ENCODE results near the gene CAND1.

The CAND1 gene

GRCh38 chr12:67323007-67323406, 53.8 kb downstream of the CAND1 start:
- H3K9me3 ChIP-seq (ENCODE audit: insufficient read depth, low read length) = no peaks in the 10 kb centered on the region
- peaks cover 19% of the 10 kb centered on the region; the same call in 1 of the 2 replicates for H3K36me3 ChIP-seq (ENCODE audit: low read length)
- H3K9me2 ChIP-seq (replicated peaks; ENCODE audit: insufficient read depth, low read length) = no peaks in the 10 kb centered on the region
- TF ChIP-seq, protein P1, sequence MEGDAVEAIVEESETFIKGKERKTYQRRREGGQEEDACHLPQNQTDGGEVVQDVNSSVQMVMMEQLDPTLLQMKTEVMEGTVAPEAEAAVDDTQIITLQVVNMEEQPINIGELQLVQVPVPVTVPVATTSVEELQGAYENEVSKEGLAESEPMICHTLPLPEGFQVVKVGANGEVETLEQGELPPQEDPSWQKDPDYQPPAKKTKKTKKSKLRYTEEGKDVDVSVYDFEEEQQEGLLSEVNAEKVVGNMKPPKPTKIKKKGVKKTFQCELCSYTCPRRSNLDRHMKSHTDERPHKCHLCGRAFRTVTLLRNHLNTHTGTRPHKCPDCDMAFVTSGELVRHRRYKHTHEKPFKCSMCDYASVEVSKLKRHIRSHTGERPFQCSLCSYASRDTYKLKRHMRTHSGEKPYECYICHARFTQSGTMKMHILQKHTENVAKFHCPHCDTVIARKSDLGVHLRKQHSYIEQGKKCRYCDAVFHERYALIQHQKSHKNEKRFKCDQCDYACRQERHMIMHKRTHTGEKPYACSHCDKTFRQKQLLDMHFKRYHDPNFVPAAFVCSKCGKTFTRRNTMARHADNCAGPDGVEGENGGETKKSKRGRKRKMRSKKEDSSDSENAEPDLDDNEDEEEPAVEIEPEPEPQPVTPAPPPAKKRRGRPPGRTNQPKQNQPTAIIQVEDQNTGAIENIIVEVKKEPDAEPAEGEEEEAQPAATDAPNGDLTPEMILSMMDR (IDR thresholded peaks at IDR 0.05; ENCODE audit: insufficient read depth, low read length, poor library complexity, severe bottlenecking) = no peak
- no peak for TF ChIP-seq EZH2phosphoT487 (conservative IDR thresholded peaks at IDR 0.05; ENCODE audit: low read length)
- no peak overlapping the region for H3K9ac ChIP-seq (ENCODE audit: low read length)
- H4K20me1 ChIP-seq (ENCODE audit: low read depth, low read length) = no peaks in the 10 kb centered on the region
- H3F3A ChIP-seq (ENCODE audit: insufficient read depth) = peaks cover 6% of the 10 kb centered on the region; the same call in 1 of the 2 replicates
- H3K79me2 ChIP-seq (ENCODE audit: insufficient read depth, low read length) = no peaks in the 10 kb centered on the region
- no peak overlapping the region for H3K4me3 ChIP-seq (ENCODE audit: insufficient read depth, low read length, poor library complexity, severe bottlenecking)
- H3K27ac ChIP-seq (ENCODE audit: low read depth, low read length) = no peak overlapping the region
- H3K4me2 ChIP-seq (ENCODE audit: low read depth, low read length, poor library complexity, severe bottlenecking) = no peak overlapping the region
- H3K27me3 ChIP-seq (ENCODE audit: low read length) = no peaks in the 10 kb centered on the region
- no peak overlapping the region for H2AFZ ChIP-seq (ENCODE audit: low read depth, low read length, severe bottlenecking)

DNA sequence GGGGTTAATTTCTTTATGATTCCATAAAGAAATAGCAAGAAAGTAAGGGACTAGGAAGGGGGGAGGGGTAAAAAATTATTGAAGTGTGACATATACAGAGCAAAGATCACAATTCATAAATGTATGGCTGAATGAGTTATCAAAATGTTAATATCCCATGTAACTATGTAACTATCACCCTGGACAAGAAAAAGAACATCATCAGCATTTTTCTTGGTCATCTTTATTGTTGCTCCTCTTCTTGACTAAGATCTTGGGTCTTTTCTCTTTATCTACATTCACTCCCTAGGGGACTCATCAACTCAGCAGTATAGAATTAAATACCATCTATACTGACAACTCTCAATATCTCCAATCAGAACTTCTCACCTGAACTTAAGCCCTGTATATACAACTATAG, 57.5 kb downstream of the CAND1 start:
- peaks cover 4% of the 10 kb centered on the region; the same call in 1 of the 2 replicates for H3K36me3 ChIP-seq (ENCODE audit: low read length)
- H3K27ac ChIP-seq (ENCODE audit: low read depth, low read length) = no peak overlapping the region
- H3F3A ChIP-seq (ENCODE audit: insufficient read depth) = peaks cover 6% of the 10 kb centered on the region; the same call in 1 of the 2 replicates
- no peaks in the 10 kb centered on the region for H3K79me2 ChIP-seq (ENCODE audit: insufficient read depth, low read length)
- H3K9me2 ChIP-seq (replicated peaks; ENCODE audit: insufficient read depth, low read length) = no peaks in the 10 kb centered on the region
- no peak overlapping the region for H3K4me3 ChIP-seq (ENCODE audit: insufficient read depth, low read length, poor library complexity, severe bottlenecking)
- no peak overlapping the region for H2AFZ ChIP-seq (ENCODE audit: low read depth, low read length, severe bottlenecking)
- H3K27me3 ChIP-seq (ENCODE audit: low read length) = no peaks in the 10 kb centered on the region
- no peak overlapping the region for H3K4me2 ChIP-seq (ENCODE audit: low read depth, low read length, poor library complexity, severe bottlenecking)
- H4K20me1 ChIP-seq (ENCODE audit: low read depth, low read length) = no peaks in the 10 kb centered on the region
- no peaks in the 10 kb centered on the region for H3K9me3 ChIP-seq (ENCODE audit: insufficient read depth, low read length)
- no peak for TF ChIP-seq EZH2phosphoT487 (conservative IDR thresholded peaks at IDR 0.05; ENCODE audit: low read length)
- TF ChIP-seq, protein P1 (IDR thresholded peaks at IDR 0.05; ENCODE audit: insufficient read depth, low read length, poor library complexity, severe bottlenecking) = no peak
- H3K9ac ChIP-seq (ENCODE audit: low read length) = no peak overlapping the region

DNA sequence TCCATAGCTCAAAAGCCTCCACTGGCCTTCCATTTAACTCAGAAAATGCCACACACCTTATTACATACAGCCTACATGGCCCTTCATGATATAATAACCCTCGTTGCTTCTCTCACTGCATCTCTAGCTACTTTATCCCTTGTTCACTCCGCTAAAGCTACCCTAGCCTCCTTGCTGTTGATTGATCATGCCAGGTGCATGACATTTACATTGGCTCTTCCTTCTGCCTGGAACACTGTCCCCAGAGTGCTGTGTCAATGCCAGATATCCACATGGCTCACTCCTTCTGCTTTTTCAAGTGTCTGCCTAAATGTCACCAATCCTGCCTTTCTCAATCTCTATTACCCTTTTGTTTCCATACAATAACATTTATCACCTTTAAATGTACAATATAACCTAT, 58.3 kb downstream of the CAND1 start:
- Histone ChIP-seq H3K9me2 (replicated peaks; ENCODE audit: insufficient read depth, low read length) (no peaks in the 10 kb centered on the region), H2AFZ (ENCODE audit: low read depth, low read length, severe bottlenecking) (no peak overlapping the region), H3K27me3 (ENCODE audit: low read length) (no peaks in the 10 kb centered on the region), H3F3A (ENCODE audit: insufficient read depth) (peaks cover 6% of the 10 kb centered on the region; the same call in 1 of the 2 replicates), H3K4me3 (ENCODE audit: insufficient read depth, low read length, poor library complexity, severe bottlenecking) (no peak overlapping the region), H4K20me1 (ENCODE audit: low read depth, low read length) (no peaks in the 10 kb centered on the region), H3K9ac (ENCODE audit: low read length) (no peak overlapping the region), H3K9me3 (ENCODE audit: insufficient read depth, low read length) (no peaks in the 10 kb centered on the region), H3K79me2 (ENCODE audit: insufficient read depth, low read length) (no peaks in the 10 kb centered on the region), H3K4me2 (ENCODE audit: low read depth, low read length, poor library complexity, severe bottlenecking) (no peak overlapping the region), H3K27ac (ENCODE audit: low read depth, low read length) (no peak overlapping the region), H3K36me3 (ENCODE audit: low read length) (0 out of 2 replicates have a peak, but pooled peaks cover 2% of the 10 kb centered on the region)
- no peak for TF ChIP-seq EZH2phosphoT487 (conservative IDR thresholded peaks at IDR 0.05; ENCODE audit: low read length)
- TF ChIP-seq, protein P1 (IDR thresholded peaks at IDR 0.05; ENCODE audit: insufficient read depth, low read length, poor library complexity, severe bottlenecking) = no peak
